Tibial nerve (tissue), 4 donors: ENCODE results near the gene GNPAT. TPM values are rescaled to one million over a fixed set of nuclear protein-coding genes. Genes with fewer than 3 reads are reported as not detected.

ENCODE experiments used
- DNase-seq, 2 donors: peaks; one replicate each; pipeline ENCODE4 v3.0.0-alpha.2; 2019; ENCODE audit warnings: low spot score in 2 of 2
- H3K27ac ChIP-seq, 4 donors: fragments of 200-600 bp; sonication (generic) in 3 of 4; one replicate each; pipeline ENCODE4 v1.5.1; 2017 to 2019; ENCODE audit warnings: mild to moderate bottlenecking in 1 of 4
- H3K27me3 ChIP-seq, 2 donors: fragments of 200-600 bp; sonication (generic) in 1 of 2; one replicate each; pipeline versions ENCODE4 v1.5.1 to v1.6.0; 2017 to 2019
- H3K36me3 ChIP-seq, 3 donors: fragments of 200-600 bp; sonication (generic); one replicate each; pipeline ENCODE4 v1.5.1; 2018 to 2019
- H3K4me1 ChIP-seq, 4 donors: fragments of 200-600 bp; sonication (generic) in 3 of 4; one replicate each; pipeline ENCODE4 v1.5.1; 2017 to 2019
- H3K4me3 ChIP-seq, 4 donors: fragments of 200-600 bp; sonication (generic) in 3 of 4; one replicate each; pipeline ENCODE4 v1.5.1; 2017 to 2019; ENCODE audit warnings: mild to moderate bottlenecking in 1 of 4, moderate library complexity in 1 of 4
- H3K9me3 ChIP-seq, 4 donors: fragments of 200-600 bp; sonication (generic) in 3 of 4; one replicate each; pipeline ENCODE4 v1.5.1; 2017 to 2019
- CTCF ChIP-seq, 5 experiments: fragments of 200-600 bp in 3 of 5; fragments of 450-650 bp in 2 of 5; sonication (generic) in 3 of 5; IDR thresholded peaks; one replicate each; pipeline ENCODE4 v1.5.1; 2016 to 2019; ENCODE audit warnings: antibody characterized with exemption in 5 of 5, mild to moderate bottlenecking in 3 of 5, moderate library complexity in 2 of 5
- EP300 ChIP-seq, 2 donors: sonication (generic); formaldehyde crosslinking; IDR thresholded peaks; one replicate each; pipeline ENCODE4 v1.6.1; 2017; ENCODE audit warnings: antibody characterized with exemption in 2 of 2, mild to moderate bottlenecking in 1 of 2
- POLR2A ChIP-seq, 2 donors: fragments of 450-650 bp; IDR thresholded peaks; one replicate each; pipeline ENCODE4 v1.6.1; 2017; ENCODE audit warnings: antibody characterized with exemption in 2 of 2, mild to moderate bottlenecking in 2 of 2, moderate library complexity in 2 of 2
- WGBS, 2 donors: methylation state at CpG; one replicate each; pipeline ENCODE4 v1.1.5; 2018; 5-methylcytosine and 5-hydroxymethylcytosine counted together
- total RNA-seq, 4 donors: library from RNA; depleted of rRNA; stranded (reverse); fragments of >200 nt; gene quantifications; one replicate each; pipeline ENCODE4 v1.1.0, GENCODE V29; 2016

The GNPAT gene
- total RNA-seq, 4 donors from 2014 or later, result 21.8 to 38.2 (median 33.3) TPM

- TF ChIP-seq CTCF (IDR thresholded peaks at IDR 0.05), result no peak
- TF ChIP-seq POLR2A (IDR thresholded peaks at IDR 0.05), result no peak
- no peak for TF ChIP-seq EP300 (IDR thresholded peaks at IDR 0.05)
- H3K4me1 ChIP-seq, result peaks cover 0 to 8% (median 0%) of the 10 kb centered on the region in 4 donors
- no peaks in the 10 kb centered on the region for H3K9me3 ChIP-seq
- H3K36me3 ChIP-seq, result no peaks in the 10 kb centered on the region
- no peak overlapping the region for H3K4me3 ChIP-seq
- DNase-seq, result no peak
- WGBS, 2 donors, result 87 to 92% methylated on average over 3 of the region's 3 CpGs
- no peak overlapping the region for H3K27ac ChIP-seq
- no peaks in the 10 kb centered on the region for H3K27me3 ChIP-seq
Measured at GRCh38 chr1:231196307-231196706, 44.7 kb upstream of the GNPAT start.

GRCh38 chr1:231196728-231197127, 44.3 kb upstream of the GNPAT start:
- WGBS, 2 donors, result 81 to 82% methylated on average over 2 of the region's 2 CpGs
- H3K36me3 ChIP-seq, result no peaks in the 10 kb centered on the region
- no peak overlapping the region for H3K4me3 ChIP-seq
- H3K4me1 ChIP-seq, result peaks cover 0 to 8% (median 0%) of the 10 kb centered on the region in 4 donors
- no peaks in the 10 kb centered on the region for H3K27me3 ChIP-seq
- TF ChIP-seq CTCF (IDR thresholded peaks at IDR 0.05) (no peak), EP300 (IDR thresholded peaks at IDR 0.05) (no peak), POLR2A (IDR thresholded peaks at IDR 0.05) (no peak)
- H3K27ac ChIP-seq, result no peak overlapping the region
- no peaks in the 10 kb centered on the region for H3K9me3 ChIP-seq
- no peak for DNase-seq

GRCh38 chr1:231199868-231200267, 41.1 kb upstream of the GNPAT start:
- no peak for DNase-seq
- Histone ChIP-seq H3K4me3 (no peak overlapping the region), H3K27ac (no peak overlapping the region), H3K4me1 (no peaks in the 10 kb centered on the region), H3K27me3 (no peaks in the 10 kb centered on the region), H3K9me3 (no peaks in the 10 kb centered on the region), H3K36me3 (no peaks in the 10 kb centered on the region)
- WGBS, 2 donors, result 95 to 97% methylated on average over 7 of the region's 7 CpGs
- no peak for TF ChIP-seq EP300 (IDR thresholded peaks at IDR 0.05)
- no peak for TF ChIP-seq CTCF (IDR thresholded peaks at IDR 0.05)
- no peak for TF ChIP-seq POLR2A (IDR thresholded peaks at IDR 0.05)

GRCh38 chr1:231200388-231201031, 40.5 kb upstream of the GNPAT start:
- Histone ChIP-seq H3K27me3 (no peaks in the 10 kb centered on the region), H3K27ac (no peak overlapping the region), H3K36me3 (no peaks in the 10 kb centered on the region), H3K4me3 (no peak overlapping the region), H3K9me3 (no peaks in the 10 kb centered on the region), H3K4me1 (no peaks in the 10 kb centered on the region)
- WGBS, 2 donors, result 69 to 76% methylated on average over 8 of the region's 8 CpGs
- no peak for TF ChIP-seq EP300 (IDR thresholded peaks at IDR 0.05)
- no peak for TF ChIP-seq POLR2A (IDR thresholded peaks at IDR 0.05)
- no peak for TF ChIP-seq CTCF (IDR thresholded peaks at IDR 0.05)
- DNase-seq, result no peak

- H3K4me3 ChIP-seq, result no peak overlapping the region
- no peaks in the 10 kb centered on the region for H3K36me3 ChIP-seq
- no peaks in the 10 kb centered on the region for H3K9me3 ChIP-seq
- WGBS, 2 donors, result 85 to 87% methylated on average over 16 of the region's 16 CpGs
- no peaks in the 10 kb centered on the region for H3K4me1 ChIP-seq
- H3K27ac ChIP-seq, result no peak overlapping the region
- TF ChIP-seq EP300 (IDR thresholded peaks at IDR 0.05), result no peak
- TF ChIP-seq CTCF (IDR thresholded peaks at IDR 0.05), result no peak
- TF ChIP-seq POLR2A (IDR thresholded peaks at IDR 0.05), result no peak
- H3K27me3 ChIP-seq, result no peaks in the 10 kb centered on the region
- no peak for DNase-seq
Measured at GRCh38 chr1:231201375-231201978, 39.5 kb upstream of the GNPAT start.
